HFF-Myc (cell line): ENCODE data around the gene GNA12.

ENCODE experiments used
- DNase-seq: peaks from one replicate; pipeline ENCODE4 v3.0.0-alpha.2; 2011; ENCODE audit warnings: low read depth; ENCODE audit errors: extremely low read depth
- H3K4me3 ChIP-seq: replicated peaks from 2 replicates; pipeline ENCODE4 v1.5.1; 2011; ENCODE audit warnings: low read depth, mild to moderate bottlenecking, control low read depth, low read length
- CTCF ChIP-seq: IDR thresholded peaks from 2 replicates; pipeline ENCODE4 v1.5.1; 2012; ENCODE audit warnings: mild to moderate bottlenecking, low read depth, low read length, control low read depth; ENCODE audit errors: missing control alignments

Gene GNA12

GRCh38 chr7:2719007-2719406 is 125.1 kb downstream of the GNA12 start:
- TF ChIP-seq CTCF, result peak; percentile 54
- no peak overlapping the region for H3K4me3 ChIP-seq
- no peak for DNase-seq

- no peak overlapping the region for H3K4me3 ChIP-seq
- DNase-seq, result no peak
- no peak for TF ChIP-seq CTCF
Measured at GRCh38 chr7:2718296-2718965, 125.7 kb downstream of the GNA12 start.

GRCh38 chr7:2717293-2718261 is 126.5 kb downstream of the GNA12 start:
- TF ChIP-seq CTCF, result no peak
- no peak for DNase-seq
- H3K4me3 ChIP-seq, result no peak overlapping the region

GRCh38 chr7:2716906-2717292 is 127.2 kb downstream of the GNA12 start:
- DNase-seq, result no peak
- TF ChIP-seq CTCF, result no peak
- H3K4me3 ChIP-seq, result no peak overlapping the region

GRCh38 chr7:2716488-2716887 is 127.6 kb downstream of the GNA12 start:
- no peak for TF ChIP-seq CTCF
- DNase-seq, result no peak
- H3K4me3 ChIP-seq, result no peak overlapping the region

GRCh38 chr7:2715341-2716231 is 128.5 kb downstream of the GNA12 start:
- no peak for TF ChIP-seq CTCF
- DNase-seq, result no peak
- no peak overlapping the region for H3K4me3 ChIP-seq
